HuH-7.5 (cell line): ENCODE data around the gene PMM1.

ENCODE experiments used
- DNase-seq: peaks from one replicate; pipeline ENCODE4 v3.0.0; 2011; ENCODE audit warnings: low spot score

Gene PMM1

DNA sequence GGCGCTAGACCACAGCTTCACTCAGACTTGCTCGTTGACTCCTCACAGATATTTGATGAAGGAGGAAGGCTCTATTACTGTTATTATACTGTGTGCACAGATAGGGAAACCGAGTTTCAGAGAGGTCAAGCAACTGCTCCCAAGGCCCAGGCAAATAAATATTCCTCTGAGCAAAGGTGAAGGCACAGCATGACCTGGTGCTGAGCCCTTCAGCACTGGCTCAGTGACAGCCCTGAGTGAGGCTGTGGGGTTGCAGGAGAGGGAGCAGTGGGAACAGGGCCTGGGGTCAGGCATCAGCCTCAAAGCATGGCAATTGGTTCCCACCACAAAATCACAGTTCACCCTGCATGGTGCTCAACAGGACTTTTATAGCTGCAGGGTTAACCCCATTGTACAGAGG, 52.4 kb downstream of the PMM1 start:
- DNase-seq = no peak

DNA sequence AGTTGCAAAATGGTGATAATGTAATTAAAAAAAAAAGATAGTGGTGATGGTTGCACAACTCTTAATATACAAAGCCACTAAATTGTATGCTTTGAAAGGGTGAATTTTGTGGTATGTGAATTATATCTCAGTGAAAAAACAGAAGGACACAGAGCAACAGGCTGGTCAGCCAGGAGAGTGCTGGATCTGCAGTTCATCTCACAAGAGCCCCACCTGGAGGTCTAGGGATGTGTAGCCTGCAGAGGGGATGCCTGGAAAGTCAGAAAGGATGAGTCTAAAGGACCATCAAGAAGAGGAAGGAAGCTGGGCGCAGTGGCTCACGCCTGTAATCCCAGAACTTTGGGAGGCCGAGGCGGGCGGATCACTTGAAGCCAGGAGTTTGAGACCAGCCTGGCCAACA, 54.4 kb downstream of the PMM1 start:
- DNase-seq = peak; percentile 61

DNA sequence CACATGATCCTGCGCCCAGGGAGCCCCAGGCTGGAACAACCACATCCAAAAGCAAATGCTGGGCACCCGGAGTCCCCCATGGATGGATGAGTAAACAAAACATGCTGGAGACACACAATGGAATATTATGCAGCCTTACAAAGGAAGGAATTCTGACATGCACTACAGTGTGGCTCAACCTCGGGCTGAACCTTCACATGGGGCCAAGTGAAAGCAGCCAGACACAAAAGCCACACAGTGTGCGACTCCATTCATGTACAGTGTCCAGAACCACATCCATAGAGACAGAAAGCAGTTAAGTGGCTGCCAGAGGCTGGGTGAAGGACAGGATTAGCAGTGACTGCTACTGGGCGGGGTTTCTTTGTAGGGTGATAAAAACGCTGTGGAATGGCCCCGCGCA, 55.4 kb downstream of the PMM1 start:
- DNase-seq = no peak

DNA sequence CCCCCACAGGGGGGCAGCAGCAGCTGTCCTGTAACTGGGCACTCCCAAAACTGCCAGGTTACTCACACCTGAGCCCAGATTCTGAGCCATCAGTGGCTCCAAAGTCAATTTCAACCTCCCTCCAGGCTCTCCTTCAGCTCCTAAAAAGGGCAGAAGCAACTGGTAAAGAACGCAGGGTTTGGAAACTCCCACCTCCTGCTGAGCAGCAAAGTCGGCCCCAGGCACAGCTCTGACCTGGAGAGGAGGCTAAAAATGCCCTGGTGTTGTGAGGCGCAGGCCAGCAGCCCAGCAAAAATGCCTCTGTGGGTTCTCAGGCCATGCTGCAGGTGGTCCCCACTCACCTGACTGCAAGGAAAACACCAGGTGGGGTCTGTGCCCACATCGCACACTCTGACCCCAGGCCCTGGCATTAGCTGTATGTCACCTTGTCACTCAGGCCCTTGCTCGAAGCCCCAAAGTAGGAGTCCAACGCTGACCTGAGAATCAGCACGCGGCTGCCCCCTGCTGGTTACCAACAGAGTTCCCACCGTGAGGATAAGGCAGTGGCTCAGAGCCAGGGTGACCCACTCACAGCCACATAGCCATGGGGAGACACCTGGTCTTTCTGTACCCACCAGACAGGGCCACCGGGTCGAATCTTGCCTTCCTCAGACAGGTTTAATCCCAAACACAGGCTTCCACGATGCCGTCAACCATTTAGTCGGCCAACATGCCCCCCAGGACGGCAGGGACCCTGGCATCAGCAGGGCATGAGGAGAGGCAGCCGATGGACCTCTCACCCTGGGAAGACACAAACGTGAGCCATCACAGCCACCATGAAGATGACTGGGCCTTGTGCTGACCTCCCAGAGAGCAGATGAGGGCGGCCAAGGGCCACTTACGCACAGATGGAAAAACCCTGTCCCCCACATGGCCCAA, 56.5 kb downstream of the PMM1 start:
- DNase-seq = peak; percentile 72

DNA sequence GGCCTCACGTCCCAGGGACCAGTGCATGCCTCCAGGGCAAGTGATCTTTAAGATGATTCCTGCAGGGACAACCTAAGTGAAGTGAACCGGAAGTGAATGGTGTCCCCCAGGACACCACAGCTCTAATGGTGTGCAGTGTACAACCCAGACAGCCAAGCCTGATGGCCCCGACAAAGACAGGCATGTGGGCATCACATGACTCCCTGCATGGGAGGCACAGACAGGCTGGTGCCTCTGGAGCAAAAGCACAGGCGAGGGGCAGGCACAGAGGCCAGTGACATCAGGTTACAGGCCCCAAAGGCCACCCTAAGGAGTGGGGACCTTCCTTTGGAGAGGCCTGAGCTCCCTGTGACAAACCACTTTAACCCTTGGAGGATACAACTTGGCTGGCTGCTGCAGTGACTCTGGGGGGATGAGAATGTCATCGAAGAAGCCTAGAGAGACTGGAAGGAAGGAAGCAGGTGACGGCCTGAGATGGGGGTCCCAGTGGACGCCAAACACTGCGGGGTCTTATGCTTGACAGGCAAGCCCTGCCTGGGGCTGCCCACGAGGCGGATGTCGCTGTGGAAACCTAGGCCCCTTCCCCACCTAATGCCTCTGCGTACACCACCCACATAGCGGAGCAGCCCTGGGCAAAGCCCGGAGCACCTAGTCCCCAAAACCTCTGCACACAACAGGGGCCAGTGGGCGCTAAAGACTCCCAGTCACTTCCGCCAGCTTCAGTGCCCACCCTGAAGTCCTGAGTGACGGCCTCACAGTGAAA, 57.7 kb downstream of the PMM1 start:
- DNase-seq = no peak

DNA sequence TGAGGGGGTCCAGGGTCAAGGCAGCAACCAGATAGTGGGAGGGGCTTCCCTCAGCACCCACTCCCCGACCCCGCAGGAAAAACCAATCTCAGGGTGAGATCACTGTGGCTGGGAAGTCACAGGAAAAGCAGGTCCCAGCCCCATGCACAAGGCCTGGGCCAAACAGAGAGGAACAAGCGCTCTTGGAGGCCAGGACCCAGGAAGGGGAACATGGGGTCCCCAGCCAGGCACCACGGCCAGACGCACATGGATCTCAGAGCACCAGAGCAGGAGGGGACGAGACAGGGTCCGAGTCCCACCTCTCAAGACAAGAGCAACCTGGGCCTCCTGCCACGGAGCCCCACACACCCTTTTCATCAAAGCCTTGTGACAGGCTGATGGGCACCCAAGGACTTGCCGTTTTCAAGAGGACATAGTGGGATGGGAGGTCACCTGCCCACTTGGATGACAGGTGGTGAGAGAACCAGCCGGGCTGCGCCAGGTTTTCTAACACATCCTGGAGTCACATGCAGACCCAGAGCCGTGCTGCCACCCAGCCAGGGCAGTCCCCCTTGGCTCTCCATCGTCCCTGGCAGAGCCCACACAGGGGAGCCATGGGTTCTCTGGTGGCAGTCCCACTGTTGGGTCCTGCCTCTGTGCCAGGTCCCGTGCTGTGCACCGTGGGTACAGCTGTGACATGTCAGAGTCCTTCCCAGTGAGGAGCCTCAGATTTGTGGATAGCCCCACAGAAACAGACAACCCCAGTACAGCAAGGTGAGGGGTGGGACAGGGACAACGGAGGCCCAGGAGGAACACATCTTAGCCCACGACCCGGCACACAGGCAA, 58.5 kb downstream of the PMM1 start:
- DNase-seq = no peak

DNA sequence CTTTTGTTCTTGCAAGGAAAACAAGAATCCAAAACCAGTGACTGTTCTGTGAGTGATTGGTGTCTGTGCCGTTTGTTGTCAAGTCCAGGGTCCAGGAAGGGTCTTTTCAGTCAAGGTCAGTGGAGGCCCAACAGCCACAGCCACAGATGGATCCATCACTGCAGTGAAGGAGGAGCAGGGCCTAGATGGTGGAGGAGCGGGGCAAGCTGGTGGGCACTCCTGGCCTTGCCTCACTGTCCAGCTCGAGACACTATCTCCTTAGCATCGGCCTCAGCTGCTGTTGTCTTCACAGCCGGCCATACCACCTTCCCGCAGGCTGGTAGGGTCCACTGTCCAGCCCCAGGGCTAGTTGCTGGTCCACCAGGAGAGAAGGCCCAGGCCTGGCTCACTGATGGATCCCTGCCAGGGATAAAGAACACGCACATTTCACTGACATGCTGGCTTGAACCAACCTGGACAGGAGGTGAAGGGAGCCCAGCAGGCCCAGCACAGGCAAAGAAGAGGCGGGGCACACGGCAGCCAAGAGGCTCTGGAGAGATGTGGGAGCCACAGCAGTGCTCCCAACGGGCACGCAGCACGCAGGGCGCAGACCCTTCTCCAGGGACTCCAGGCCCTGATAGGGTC, 60.6 kb downstream of the PMM1 start:
- DNase-seq = no peak

DNA sequence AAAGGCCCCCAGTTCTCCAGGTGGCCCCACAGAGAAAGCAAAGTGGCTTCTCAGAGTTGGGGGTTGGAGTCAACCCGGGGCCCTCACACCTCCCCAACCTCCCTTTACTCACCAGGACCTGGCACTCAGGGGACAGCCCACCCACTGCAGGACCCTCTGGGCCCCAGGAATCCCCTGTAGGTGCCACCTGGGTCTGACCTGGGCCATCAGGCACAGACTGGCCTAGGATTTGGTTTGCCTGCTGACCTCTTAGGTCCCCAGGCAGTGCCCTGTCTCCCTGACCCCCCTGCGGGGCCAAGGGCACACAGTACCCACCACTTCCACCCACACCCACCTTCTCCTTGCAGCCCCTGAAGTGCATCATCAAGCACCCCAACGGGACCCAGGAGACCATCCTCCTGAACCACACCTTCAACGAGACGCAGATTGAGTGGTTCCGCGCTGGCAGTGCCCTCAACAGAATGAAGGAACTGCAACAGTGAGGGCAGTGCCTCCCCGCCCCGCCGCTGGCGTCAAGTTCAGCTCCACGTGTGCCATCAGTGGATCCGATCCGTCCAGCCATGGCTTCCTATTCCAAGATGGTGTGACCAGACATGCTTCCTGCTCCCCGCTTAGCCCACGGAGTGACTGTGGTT, 61.4 kb downstream of the PMM1 start:
- no peak for DNase-seq
